ENCODE measurements around the gene PROSER3. TPM values are rescaled to one million over a fixed set of nuclear protein-coding genes. Genes with fewer than 3 reads are reported as not detected.

PROSER3 gene
- total RNA-seq, 6 experiments from 2014 or later = 26.4 to 30.0 (median 29.0) TPM

GRCh38 chr19:35805526-35806102 is 47.6 kb downstream of the PROSER3 start:
- H3K4me3 Mint-ChIP-seq = no peak overlapping the region
- H3K4me1 Mint-ChIP-seq (ENCODE audit: low read depth) = no peaks in the 10 kb centered on the region
- no peaks in the 10 kb centered on the region for H3K9me3 Mint-ChIP-seq
- no peak overlapping the region for H3K27ac Mint-ChIP-seq
- TF ChIP-seq, protein P1, sequence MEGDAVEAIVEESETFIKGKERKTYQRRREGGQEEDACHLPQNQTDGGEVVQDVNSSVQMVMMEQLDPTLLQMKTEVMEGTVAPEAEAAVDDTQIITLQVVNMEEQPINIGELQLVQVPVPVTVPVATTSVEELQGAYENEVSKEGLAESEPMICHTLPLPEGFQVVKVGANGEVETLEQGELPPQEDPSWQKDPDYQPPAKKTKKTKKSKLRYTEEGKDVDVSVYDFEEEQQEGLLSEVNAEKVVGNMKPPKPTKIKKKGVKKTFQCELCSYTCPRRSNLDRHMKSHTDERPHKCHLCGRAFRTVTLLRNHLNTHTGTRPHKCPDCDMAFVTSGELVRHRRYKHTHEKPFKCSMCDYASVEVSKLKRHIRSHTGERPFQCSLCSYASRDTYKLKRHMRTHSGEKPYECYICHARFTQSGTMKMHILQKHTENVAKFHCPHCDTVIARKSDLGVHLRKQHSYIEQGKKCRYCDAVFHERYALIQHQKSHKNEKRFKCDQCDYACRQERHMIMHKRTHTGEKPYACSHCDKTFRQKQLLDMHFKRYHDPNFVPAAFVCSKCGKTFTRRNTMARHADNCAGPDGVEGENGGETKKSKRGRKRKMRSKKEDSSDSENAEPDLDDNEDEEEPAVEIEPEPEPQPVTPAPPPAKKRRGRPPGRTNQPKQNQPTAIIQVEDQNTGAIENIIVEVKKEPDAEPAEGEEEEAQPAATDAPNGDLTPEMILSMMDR (IDR thresholded peaks at IDR 0.05) = no peak
- peaks cover 47% of the 10 kb centered on the region for H3K27me3 Mint-ChIP-seq (ENCODE audit: insufficient read depth)
- H3K36me3 Mint-ChIP-seq (ENCODE audit: low read depth) = no peaks in the 10 kb centered on the region
- no peak for DNase-seq

- Mint-ChIP-seq H3K4me1 (ENCODE audit: low read depth) (no peaks in the 10 kb centered on the region), H3K27me3 (ENCODE audit: insufficient read depth) (peaks cover 48% of the 10 kb centered on the region)
- TF ChIP-seq, protein P1 (IDR thresholded peaks at IDR 0.05) = no peak
Measured at GRCh38 chr19:35806597-35806996, 48.6 kb downstream of the PROSER3 start.

GRCh38 chr19:35807633-35808032 is 49.7 kb downstream of the PROSER3 start:
- no peak for DNase-seq
- no peaks in the 10 kb centered on the region for H3K4me1 Mint-ChIP-seq (ENCODE audit: low read depth)
- TF ChIP-seq, protein P1 (IDR thresholded peaks at IDR 0.05) = no peak
- no peak overlapping the region for H3K27ac Mint-ChIP-seq
- no peak overlapping the region for H3K4me3 Mint-ChIP-seq
- H3K9me3 Mint-ChIP-seq = no peaks in the 10 kb centered on the region
- no peaks in the 10 kb centered on the region for H3K36me3 Mint-ChIP-seq (ENCODE audit: low read depth)
- peaks cover 48% of the 10 kb centered on the region for H3K27me3 Mint-ChIP-seq (ENCODE audit: insufficient read depth)

More at GRCh38 chr19:35806597-35806996, 48.6 kb downstream of the PROSER3 start:
- Mint-ChIP-seq H3K4me3 (no peak overlapping the region), H3K36me3 (ENCODE audit: low read depth) (no peaks in the 10 kb centered on the region), H3K27ac (no peak overlapping the region), H3K9me3 (no peaks in the 10 kb centered on the region)
- DNase-seq = no peak

DNA sequence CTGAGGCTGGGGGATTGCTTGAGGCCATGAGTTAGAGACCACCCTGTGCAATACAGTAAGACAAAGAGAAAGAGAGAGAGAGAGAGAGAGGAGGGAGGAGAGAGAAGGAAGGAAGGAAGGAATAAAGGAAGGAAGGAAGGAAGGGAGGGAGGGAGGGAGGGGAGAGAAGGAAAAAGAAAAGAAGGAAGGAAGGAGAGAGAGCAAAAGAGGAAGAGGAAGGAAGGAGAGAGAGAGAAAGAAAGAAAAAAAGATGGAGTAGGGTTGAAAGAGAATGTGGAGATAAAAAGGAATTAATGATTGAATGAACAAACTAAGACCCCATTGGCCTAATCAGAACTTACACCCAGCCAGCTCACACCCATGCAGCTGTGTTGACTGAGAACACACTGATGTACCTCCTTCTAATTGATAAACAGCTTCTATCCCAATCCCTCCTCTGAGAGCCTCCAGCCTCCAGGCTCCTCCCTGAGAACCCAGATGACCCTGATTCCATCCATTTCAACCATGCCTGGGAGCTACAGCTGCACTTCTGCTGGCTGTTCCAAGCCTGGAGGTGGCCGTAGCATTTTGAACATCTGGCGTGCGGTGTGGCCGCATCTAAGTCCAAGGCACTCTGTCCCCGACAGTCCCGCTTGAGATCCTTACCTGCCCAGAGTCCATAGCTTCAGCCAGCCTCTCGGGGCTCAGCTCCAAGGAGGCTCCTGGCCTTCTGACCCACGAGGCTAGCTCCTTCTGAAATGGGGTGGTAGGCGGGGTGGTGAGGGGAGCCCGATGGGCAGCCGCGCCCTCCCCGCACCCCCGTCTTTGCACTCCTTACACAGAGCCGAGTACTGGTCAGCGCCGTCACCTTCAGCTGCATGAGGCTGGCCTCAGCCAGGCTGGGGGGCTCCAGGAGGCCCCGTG is 53.6 kb downstream of the PROSER3 start:
- no peaks in the 10 kb centered on the region for H3K36me3 Mint-ChIP-seq (ENCODE audit: low read depth)
- no peak overlapping the region for H3K4me3 Mint-ChIP-seq
- TF ChIP-seq, protein P1 (IDR thresholded peaks at IDR 0.05) = no peak
- no peaks in the 10 kb centered on the region for H3K4me1 Mint-ChIP-seq (ENCODE audit: low read depth)
- no peaks in the 10 kb centered on the region for H3K9me3 Mint-ChIP-seq
- no peak overlapping the region for H3K27ac Mint-ChIP-seq
- peaks cover 30% of the 10 kb centered on the region for H3K27me3 Mint-ChIP-seq (ENCODE audit: insufficient read depth)
- DNase-seq = no peak

GRCh38 chr19:35812220-35813042 is 54.5 kb downstream of the PROSER3 start, which contains the start of gene PRODH2:
PRODH2 (minus strand) TSS chr19:35812845; CDS start chr19:35812805, 40 bp downstream.
- Mint-ChIP-seq H3K27ac (no peak within 1 kb of the TSS), H3K4me1 (ENCODE audit: low read depth) (no peaks in the 10 kb centered on the region), H3K4me3 (no peak within 1 kb of the TSS), H3K9me3 (no peaks in the 10 kb centered on the region), H3K27me3 (ENCODE audit: insufficient read depth) (peaks cover 28% of the 10 kb centered on the region), H3K36me3 (ENCODE audit: low read depth) (no peaks in the 10 kb centered on the region)
- TF ChIP-seq, protein P1 (IDR thresholded peaks at IDR 0.05) = no peak
- no peak for DNase-seq
